Right forelimb (tissue), 1 donor: Measurements from ENCODE around the gene GNLY.
"Not testable (repeated sequence)": the region's sequence is repeated elsewhere in the genome, so short reads cannot be mapped to it uniquely, and the experiment has no call there.

Experiments used
- DNase-seq: peaks from one replicate; pipeline ENCODE4 v3.0.0-alpha.2; 2018

The GNLY gene

GRCh38 chr2:85665264-85665937 is 28.8 kb upstream of the GNLY start:
- no peak for DNase-seq

DNA sequence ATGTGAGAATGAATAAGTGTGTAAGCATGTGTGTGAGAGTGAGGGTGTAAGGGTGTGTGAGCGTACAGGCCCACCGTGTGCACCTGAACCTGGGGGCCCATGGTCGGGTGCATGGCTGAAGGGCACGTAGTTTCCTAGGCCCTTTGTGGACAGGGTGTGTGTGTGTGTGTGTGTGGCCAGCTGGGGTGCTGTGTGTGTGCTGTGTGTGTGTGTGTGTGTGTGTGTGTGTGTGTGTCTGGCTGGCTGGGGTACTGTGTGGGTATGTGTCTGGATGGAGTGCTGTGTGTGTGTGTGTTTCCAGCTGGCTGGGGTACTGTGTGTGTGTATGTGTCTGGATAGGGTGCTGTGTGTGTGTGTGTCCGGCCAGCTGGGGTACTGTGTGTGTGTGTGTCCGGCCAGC is 28.1 kb upstream of the GNLY start:
- DNase-seq, result no peak

GRCh38 chr2:85666435-85667316 is 27.5 kb upstream of the GNLY start:
- no peak for DNase-seq

GRCh38 chr2:85667561-85668008 is 26.6 kb upstream of the GNLY start:
- DNase-seq, result no peak

DNA sequence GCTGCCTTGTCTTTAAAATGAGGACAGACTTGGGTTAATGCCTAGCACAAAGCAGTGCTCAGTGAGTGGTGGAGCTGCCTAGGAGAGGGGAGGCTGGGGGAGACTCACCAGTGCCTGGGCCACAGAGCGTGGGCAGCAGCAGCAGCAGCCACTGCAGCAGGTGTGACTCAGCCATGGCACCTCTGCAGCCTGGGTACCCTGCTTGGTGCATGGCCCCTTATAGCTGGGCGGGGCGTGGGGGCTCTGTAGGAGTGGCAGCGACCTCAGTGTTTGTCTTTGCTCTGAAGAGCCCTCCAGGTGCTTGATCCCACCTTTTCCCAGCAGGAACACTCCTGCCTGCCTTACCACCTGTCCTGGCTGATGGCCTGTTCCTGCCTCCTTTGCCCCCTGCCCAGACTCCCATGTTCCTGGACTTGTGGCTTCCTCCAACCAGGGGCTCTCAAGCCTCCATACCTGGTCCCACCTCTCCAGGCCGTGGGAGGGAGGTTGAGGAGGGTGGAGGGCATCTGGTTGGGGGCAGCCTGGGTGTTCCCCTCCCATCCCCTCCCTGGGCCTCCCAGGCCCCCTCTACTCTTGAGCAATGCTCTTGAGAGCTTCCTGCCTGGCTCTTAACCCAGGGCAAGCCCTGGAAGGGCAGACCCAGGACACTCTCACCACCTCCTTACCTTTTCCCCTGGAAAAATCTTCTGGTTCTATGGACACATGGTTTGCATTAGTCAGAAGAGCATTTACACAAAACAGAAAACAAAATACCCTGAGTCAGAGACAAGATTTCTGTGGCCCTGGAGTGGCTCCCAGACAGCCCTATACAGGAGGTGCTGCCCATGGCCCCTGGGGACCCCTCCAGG is 25.9 kb upstream of the GNLY start, which contains the start of gene SFTPB:
Gene SFTPB (minus strand): TSS at position 191 of the 848 bp plus-strand sequence. CDS start 16 bp downstream, at position 175.
- no peak for DNase-seq

DNA sequence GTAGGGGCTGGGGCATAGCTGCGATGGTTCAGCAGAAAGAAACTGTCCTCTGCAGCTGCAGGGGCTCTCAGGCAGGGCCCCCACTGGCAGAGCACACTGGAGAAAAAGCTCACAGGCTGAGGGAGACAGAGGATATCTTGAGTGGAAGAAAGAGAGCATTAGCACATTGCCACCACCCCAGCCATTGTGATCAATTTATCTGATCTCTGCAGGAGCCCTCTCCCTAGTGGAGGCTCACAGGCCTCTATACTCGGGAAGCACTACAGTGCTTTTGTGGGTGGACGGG is 25.4 kb upstream of the GNLY start:
- DNase-seq, result no peak

- no peak for DNase-seq
These were observed 24.6 kb upstream of the GNLY start for GRCh38 chr2:85669549-85669948.

DNA sequence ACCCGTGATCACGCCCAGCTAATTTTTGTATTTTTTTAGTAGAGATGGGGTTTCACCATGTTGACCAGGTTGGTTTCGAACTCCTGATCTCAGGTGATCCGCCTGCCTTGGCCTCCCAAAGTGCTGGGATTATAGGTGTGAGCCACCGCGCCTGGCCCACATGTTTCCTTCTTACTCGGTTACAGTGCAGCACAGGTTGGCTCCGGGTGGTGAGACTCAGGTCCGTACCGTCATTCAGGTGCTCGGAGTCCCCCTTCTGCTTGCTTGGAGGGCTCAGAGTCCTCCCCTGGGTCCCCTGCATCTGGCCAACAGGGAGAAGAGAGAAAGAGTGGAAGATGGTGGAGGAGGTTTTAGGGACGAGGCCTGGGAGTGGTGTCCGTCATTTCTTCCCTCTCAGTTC is 23.7 kb upstream of the GNLY start:
- DNase-seq, result not testable (repeated sequence)

GRCh38 chr2:85672456-85672855 is 21.7 kb upstream of the GNLY start:
- DNase-seq, result no peak

DNA sequence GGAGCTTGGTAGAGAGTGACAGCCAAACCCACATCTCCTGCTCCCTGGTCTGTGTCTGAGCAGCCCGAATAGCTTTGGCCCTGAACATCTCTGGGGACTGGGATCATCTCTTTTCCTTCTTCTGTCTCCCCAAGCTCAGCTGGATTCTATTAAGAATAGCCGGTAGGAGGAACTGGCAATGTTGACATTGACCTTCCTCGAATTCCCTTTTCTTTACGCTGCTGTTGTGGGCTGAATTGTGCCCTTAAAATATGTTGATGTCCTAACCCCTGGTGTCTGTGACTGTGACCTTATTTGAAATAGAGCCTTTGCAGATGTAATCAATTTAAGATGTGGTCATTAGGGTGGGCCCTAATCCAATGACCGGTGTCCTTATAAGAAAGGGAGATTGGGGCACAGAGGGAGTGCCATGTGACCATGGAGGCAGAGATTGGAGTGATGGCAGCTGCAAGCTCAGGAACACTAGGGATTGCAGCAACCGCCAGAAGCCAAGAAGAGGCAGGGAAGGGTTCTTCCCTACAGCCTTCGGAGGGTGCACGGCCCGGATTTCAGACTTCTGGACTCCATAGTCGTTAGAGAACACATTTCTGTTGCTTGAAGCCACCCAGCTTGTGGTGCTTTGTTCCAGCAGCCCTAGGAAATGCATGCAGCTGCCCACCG is 20.3 kb upstream of the GNLY start:
- no peak for DNase-seq

DNA sequence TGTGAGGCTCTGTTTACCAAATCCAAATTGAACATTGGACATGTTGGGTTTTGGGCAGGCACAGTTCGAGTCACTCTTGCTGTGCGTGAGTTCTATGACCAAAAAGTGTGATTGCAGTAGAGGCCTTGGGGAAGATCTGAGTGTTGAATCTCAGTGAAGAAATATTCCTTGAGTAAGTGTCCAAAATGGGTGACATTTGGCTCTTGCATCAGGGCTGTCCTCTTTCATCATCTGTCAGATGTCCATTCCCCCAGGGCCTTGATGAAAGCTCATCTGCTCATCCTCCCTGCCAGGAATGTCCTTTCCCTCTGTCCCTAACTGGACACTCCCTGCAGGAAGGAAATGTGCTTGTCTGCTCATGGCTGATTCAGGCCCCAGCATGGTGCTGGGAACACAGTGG is 19.7 kb upstream of the GNLY start:
- no peak for DNase-seq

- no peak for DNase-seq
These were observed 18.7 kb upstream of the GNLY start for GRCh38 chr2:85675427-85675826.

GRCh38 chr2:85675866-85676548 is 18.2 kb upstream of the GNLY start:
- DNase-seq, result no peak

GRCh38 chr2:85678377-85678776 is 15.8 kb upstream of the GNLY start:
- no peak for DNase-seq

DNA sequence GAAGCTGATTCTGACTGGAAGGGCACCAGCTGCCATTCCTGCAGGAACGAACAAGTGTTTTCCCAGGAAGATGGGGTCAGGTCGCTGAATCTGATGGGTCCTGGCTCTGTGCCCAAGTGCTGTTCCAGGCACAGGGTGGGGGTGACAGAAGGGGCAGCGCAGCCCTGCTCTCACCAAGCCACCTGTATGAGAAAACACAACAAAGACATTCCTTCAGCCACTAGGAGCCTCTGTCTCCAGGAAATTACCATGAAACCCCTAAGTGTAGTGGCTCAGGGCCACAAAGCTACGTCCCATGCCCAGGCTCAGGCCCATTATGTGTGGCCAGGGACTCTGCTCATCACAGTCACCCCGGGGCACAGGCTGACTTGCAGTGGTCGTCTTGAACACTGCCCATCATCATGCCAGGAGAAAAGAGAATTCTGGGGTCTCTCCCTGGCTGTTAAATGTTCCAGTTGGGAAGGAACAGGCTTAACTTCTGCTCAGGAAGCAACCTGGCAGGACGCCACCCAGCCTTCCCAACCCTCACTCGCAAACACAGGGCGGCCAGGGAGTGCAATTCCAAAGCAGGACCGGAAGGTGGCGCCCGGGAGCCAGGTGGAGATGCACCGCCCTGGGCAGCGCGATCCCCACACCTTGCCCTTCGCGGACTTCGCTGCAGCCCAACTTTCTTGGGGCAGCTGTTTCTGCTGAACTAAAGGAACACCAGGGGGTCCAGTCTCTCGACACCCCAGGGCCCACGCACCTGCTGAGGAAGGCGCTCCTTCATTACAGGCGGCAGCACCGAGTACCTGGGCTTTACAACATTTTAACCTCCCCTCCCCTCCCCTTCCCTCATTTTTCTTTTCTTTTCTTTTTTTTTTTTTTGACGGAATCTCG is 15.1 kb upstream of the GNLY start:
- DNase-seq, result peak; percentile 86

GRCh38 chr2:85680707-85681371 is 13.3 kb upstream of the GNLY start:
- DNase-seq, result no peak

DNA sequence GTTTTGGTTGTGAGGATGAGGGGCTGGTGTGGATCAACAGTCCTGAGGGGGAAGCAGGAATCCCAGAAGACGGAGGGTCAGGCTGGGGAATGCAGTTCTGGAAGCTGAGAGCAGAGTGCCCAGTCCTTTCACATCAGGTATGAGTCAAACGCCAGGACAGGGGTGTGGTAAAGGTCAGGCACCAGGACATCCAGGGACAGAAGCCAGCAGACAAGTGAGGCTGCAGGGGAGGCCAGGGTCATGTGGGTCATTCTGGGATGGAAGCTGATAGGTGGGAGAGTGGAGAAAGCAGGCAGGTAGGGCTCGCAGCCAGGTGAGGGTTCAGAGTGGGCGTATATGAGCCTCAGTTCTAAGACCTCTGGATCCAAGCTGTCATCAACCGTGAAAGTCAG is 12.8 kb upstream of the GNLY start:
- no peak for DNase-seq

DNA sequence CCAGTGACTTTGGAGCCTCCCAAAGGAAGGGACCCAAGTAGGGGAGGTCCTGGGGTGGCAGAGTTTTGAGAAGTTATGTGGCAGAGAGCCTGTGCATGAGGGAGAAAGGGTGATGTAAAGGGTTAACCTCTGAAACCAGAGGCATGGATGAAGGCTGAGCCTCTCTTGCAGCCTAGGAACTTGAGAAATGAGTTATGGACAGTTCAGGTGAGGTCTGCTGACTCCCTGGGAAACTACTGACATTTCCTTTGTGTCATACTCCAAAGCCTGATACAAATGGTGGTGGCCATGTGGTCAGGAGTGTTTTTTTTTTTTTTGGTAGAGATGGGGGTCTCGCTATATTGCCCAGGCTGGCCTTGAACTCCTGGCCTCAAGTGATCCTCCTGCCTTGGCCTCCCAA is 12.4 kb upstream of the GNLY start:
- DNase-seq, result no peak

- DNase-seq, result no peak
These were observed 11.8 kb upstream of the GNLY start for GRCh38 chr2:85682378-85682777.

DNA sequence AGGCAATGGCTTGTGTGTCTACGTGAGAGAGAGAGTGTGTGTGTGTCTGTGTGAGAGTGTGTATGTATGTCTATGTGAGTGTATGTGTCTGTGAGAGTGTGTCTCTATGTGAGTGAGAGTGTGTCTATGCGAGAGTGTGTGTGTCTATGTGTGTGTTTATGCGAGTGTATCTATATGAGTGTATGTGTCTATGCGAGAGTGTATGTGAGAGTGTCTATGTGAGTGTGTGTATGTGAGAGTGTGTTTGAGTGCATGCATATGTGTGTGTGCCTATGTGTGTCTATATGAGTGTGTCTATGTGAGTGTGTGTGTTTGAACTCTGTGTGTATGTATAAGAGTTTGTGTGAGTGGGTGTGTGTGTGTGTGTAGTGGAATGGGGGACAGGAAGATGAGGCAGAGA is 9.8 kb upstream of the GNLY start:
- DNase-seq, result no peak

- DNase-seq, result no peak
These were observed 9.4 kb upstream of the GNLY start for GRCh38 chr2:85684806-85685205.
